GM12892 (cell line): ENCODE measurements around the gene FAM124A.

Source experiments
- POLR2A ChIP-seq: IDR thresholded peaks from 2 replicates; pipeline ENCODE4 v1.6.1; 2011; ENCODE audit warnings: low read depth, low read length, control low read depth
- TAF1 ChIP-seq: IDR thresholded peaks from 2 replicates; pipeline ENCODE4 v1.6.1; 2011; ENCODE audit warnings: low read depth, mild to moderate bottlenecking, control low read depth, low read length, borderline replicate concordance

DNA sequence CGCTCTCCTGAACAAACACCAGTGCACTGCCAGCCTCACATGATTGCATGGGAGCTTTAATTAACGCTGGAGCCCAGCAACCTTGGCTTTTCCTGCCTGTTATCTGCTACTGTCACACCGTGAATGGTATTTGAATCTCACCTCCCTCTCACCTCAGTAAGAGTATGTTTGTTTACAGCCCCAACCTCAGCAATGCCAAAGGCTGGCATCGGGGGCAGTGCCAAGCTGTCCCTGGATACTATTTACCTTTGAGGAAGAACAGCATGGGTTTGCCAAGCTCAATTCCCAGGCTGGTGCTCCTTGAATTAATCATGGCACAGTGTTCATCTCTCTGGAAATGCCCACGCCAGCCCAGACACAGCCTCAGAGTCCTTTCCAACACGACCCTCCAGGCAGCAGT lies 60.1 kb downstream of the FAM124A start:
- TF ChIP-seq POLR2A: no peak
- TF ChIP-seq TAF1: no peak
